Immature natural killer cell (primary cell): ENCODE measurements around the gene SMIM8. TPM values are rescaled to one million over a fixed set of nuclear protein-coding genes. Genes with fewer than 3 reads are reported as not detected.

Source experiments
- DNase-seq, 3 donors: peaks; one replicate each; pipeline ENCODE4 v3.0.0; 2022; ENCODE audit warnings: mixed read lengths in 1 of 3
- H3K27ac Mint-ChIP-seq, 6 donors: one replicate each; pipeline ENCODE4 v1.8.0; 2020; ENCODE audit warnings: mixed read lengths in 6 of 6, mild to moderate bottlenecking in 5 of 6, inconsistent platforms in 4 of 6, moderate library complexity in 3 of 6
- H3K27me3 Mint-ChIP-seq, 3 donors: one replicate each; pipeline ENCODE4 v1.8.0; 2020 to 2021; ENCODE audit warnings: low read depth in 3 of 3, mild to moderate bottlenecking in 3 of 3, mixed read lengths in 3 of 3, moderate library complexity in 3 of 3, inconsistent platforms in 1 of 3
- H3K36me3 Mint-ChIP-seq, 3 donors: one replicate each; pipeline ENCODE4 v1.8.0; 2020; ENCODE audit warnings: mixed read lengths in 3 of 3, inconsistent platforms in 2 of 3, mild to moderate bottlenecking in 2 of 3
- H3K4me1 Mint-ChIP-seq, 2 donors: one replicate each; pipeline ENCODE4 v1.8.0; 2020; ENCODE audit warnings: inconsistent platforms in 2 of 2, mild to moderate bottlenecking in 2 of 2, mixed read lengths in 2 of 2, moderate library complexity in 1 of 2
- H3K4me3 Mint-ChIP-seq, 5 donors: one replicate each; pipeline ENCODE4 v1.8.0; 2020; ENCODE audit warnings: mild to moderate bottlenecking in 5 of 5, mixed read lengths in 5 of 5, inconsistent platforms in 3 of 5, moderate library complexity in 3 of 5
- H3K9me3 Mint-ChIP-seq, 6 donors: one replicate each; pipeline ENCODE4 v1.8.0; 2020; ENCODE audit warnings: mild to moderate bottlenecking in 6 of 6, mixed read lengths in 6 of 6, inconsistent platforms in 4 of 6, moderate library complexity in 3 of 6
- polyA plus RNA-seq, 3 donors: library from polyadenylated mRNA; unstranded; fragments of 300-500 nt; fragmentation: Illumina TruSeq; gene quantifications; one replicate each; pipeline ENCODE4 v1.2.3, GENCODE V29; 2021

The SMIM8 gene
- polyA plus RNA-seq, 3 donors from 2014 or later: 11.3 to 17.6 (median 16.5) TPM

DNA sequence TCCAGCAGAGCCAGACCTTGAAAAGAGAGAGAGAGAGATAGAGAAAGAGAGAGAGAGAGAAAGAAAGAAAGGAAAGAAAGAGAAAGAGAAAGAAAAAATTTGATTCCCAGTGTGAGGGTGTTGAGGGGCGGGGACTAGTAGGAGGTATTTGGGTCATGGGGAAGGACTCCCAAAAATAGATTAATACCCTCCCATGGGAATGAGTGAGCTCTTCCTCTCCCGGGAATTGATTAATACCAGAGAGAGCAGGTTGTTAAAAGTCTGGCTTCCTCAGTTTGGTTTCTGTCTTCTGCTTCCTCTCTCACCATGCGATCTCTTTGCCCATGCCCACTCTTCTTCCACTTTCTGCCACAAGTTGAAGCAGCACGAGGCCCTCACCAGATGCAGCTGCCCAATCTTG is 56.6 kb downstream of the SMIM8 start:
- Mint-ChIP-seq H3K4me1 (no peaks in the 10 kb centered on the region), H3K27ac (peak overlapping the region in 1 of 6 donors; percentile 74), H3K27me3 (peaks cover 0 to 3% (median 0%) of the 10 kb centered on the region in 3 donors), H3K4me3 (no peak overlapping the region), H3K9me3 (no peaks in the 10 kb centered on the region), H3K36me3 (no peaks in the 10 kb centered on the region)
- DNase-seq: no peak

DNA sequence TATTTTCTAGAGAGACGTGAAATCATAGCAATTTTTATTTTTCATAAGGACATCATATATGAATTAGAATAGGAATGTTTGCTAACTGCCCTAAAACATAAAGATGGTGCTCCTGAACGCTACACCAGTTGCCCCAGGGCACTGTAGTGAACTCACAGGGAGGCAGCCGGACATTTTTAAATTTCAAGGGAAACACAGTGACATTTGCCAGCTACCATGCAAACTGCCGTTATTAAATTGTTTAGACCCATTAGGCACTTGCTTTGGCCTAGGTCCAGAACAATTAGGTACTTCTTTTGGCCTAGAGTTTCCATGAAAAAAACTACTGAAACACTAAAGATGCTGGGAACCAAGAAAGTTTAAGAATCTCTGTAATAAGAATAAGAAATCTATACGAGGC is 60.5 kb downstream of the SMIM8 start:
- H3K4me3 Mint-ChIP-seq: no peak overlapping the region
- no peak overlapping the region for H3K27ac Mint-ChIP-seq
- no peak for DNase-seq
- H3K27me3 Mint-ChIP-seq: peaks cover 0 to 6% (median 0%) of the 10 kb centered on the region in 3 donors
- no peaks in the 10 kb centered on the region for H3K4me1 Mint-ChIP-seq
- no peaks in the 10 kb centered on the region for H3K36me3 Mint-ChIP-seq
- H3K9me3 Mint-ChIP-seq: no peaks in the 10 kb centered on the region

GRCh38 chr6:87384038-87384437 is 61.6 kb downstream of the SMIM8 start:
- no peak overlapping the region for H3K27ac Mint-ChIP-seq
- peaks cover 0 to 6% (median 0%) of the 10 kb centered on the region in 3 donors for H3K27me3 Mint-ChIP-seq
- H3K4me1 Mint-ChIP-seq: no peaks in the 10 kb centered on the region
- H3K9me3 Mint-ChIP-seq: no peaks in the 10 kb centered on the region
- no peaks in the 10 kb centered on the region for H3K36me3 Mint-ChIP-seq
- no peak for DNase-seq
- H3K4me3 Mint-ChIP-seq: no peak overlapping the region

- Mint-ChIP-seq H3K27ac (no peak overlapping the region), H3K4me3 (no peak overlapping the region), H3K9me3 (no peaks in the 10 kb centered on the region), H3K36me3 (no peaks in the 10 kb centered on the region), H3K4me1 (no peaks in the 10 kb centered on the region), H3K27me3 (peaks cover 0 to 6% (median 0%) of the 10 kb centered on the region in 3 donors)
- no peak for DNase-seq
Observed at GRCh38 chr6:87384449-87384848, 62.1 kb downstream of the SMIM8 start.

GRCh38 chr6:87391334-87391733 is 68.9 kb downstream of the SMIM8 start:
- no peak overlapping the region for H3K4me3 Mint-ChIP-seq
- peaks cover 0 to 4% of the 10 kb centered on the region in 2 donors for H3K4me1 Mint-ChIP-seq
- DNase-seq: no peak
- H3K9me3 Mint-ChIP-seq: no peaks in the 10 kb centered on the region
- H3K36me3 Mint-ChIP-seq: no peaks in the 10 kb centered on the region
- no peak overlapping the region for H3K27ac Mint-ChIP-seq
- H3K27me3 Mint-ChIP-seq: peaks cover 0 to 3% (median 0%) of the 10 kb centered on the region in 3 donors

Other genes with a start within 250 kb of the SMIM8 start
- not detected for gene CGA, start 227.5 kb upstream of the SMIM8 start, polyA plus RNA-seq
- 10 to 100 TPM in 2 of 3 donors, 1 to 10 TPM in 1; 10.0 to 29.8 (median 11.8) TPM for gene ZNF292, start 167.0 kb upstream of the SMIM8 start, polyA plus RNA-seq
- gene GJB7, start 6.7 kb downstream of the SMIM8 start, polyA plus RNA-seq: under 1 TPM in 1 of 3 donors, not detected in 2; 0.54 TPM
- gene C6orf163, start 22.2 kb downstream of the SMIM8 start, polyA plus RNA-seq: under 1 TPM in 2 of 3 donors, not detected in 1; 0.20 to 0.42 TPM
- not detected for gene CFAP206, start 85.4 kb downstream of the SMIM8 start, polyA plus RNA-seq
- 10 to 100 TPM; 29.0 to 55.0 (median 30.0) TPM for gene SLC35A1, start 150.4 kb downstream of the SMIM8 start, polyA plus RNA-seq